ENCODE results near the gene MORC2. TPM values are rescaled to one million over a fixed set of nuclear protein-coding genes. Genes with fewer than 3 reads are reported as not detected.

The MORC2 gene
- 47.3 and 50.1 TPM in 2 replicates for total RNA-seq
- long read RNA-seq, full-length matches to known transcripts: 1 of 11 reads
- long read RNA-seq, partial matches to known transcripts: 5 of 11 reads
- long read RNA-seq, other reads (novel, unspliced or antisense): 5 of 11 reads

DNA sequence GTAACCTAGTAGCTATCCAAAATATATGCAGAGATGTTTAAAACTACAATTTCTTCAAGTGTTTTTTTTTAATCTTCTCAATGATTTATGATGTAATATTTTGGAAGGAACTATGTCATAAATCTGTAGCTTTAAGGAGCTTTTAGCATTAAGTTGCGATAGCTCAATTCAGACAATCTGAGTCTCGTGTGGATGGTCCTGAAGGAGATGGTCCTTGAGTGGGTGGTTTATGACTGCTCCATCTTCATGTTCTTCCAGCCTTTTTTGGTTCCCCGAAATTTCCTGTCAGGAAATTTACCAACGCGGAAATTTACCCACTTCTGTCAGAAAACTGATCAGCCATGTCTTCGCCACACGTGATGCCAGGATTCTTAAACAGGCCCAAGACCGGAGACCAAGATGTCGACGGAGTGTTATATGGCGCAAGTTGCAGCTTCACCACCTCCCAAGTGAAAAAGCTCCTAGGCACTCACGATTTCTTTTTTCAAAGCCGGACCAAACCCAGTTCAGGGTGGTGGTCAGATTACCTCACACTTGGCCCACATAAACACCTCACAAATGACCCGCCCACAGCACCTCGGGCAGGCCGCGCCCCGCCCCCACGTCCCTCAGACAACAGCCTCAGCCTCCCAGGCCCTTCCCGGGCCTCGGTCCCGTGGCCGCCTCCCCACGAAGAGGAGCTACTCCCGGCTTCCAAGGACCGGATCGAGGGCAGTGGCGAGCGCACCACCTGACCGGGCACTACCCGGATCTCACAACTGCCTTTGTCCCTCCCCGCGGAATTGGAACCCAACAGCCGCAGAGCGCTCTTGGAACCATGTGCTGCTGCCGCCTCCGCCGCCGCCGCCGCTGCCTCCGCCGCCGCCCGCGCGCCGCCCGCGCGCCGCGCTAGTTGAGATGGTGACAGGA is at the start of gene MORC2:
TSS of gene MORC2 (minus strand) at position 760 of the 909 bp plus-strand sequence. CDS start 885 bp downstream, outside the sequence.
- peaks cover 13% of the 10 kb centered on the region for H3K4me1 Mint-ChIP-seq (ENCODE audit: low read depth)
- no peak for DNase-seq (ENCODE audit: low spot score, unreplicated experiment)
- no peak for TF ChIP-seq CTCF (IDR thresholded peaks at IDR 0.05; ENCODE audit: unreplicated experiment)
- peaks cover 72% of the 10 kb centered on the region for H3K36me3 Mint-ChIP-seq (ENCODE audit: insufficient read depth)
- H3K9me3 Mint-ChIP-seq (ENCODE audit: low read depth): peaks cover 31% of the 10 kb centered on the region
- H3K27ac Mint-ChIP-seq: peak within 1 kb of the TSS; percentile 99
- peak within 1 kb of the TSS; percentile 89 for H3K4me3 Mint-ChIP-seq (ENCODE audit: low read depth)
- H3K27me3 Mint-ChIP-seq: no peaks in the 10 kb centered on the region

GRCh38 chr22:31005535-31005934 is 37.0 kb upstream of the MORC2 start:
- no peaks in the 10 kb centered on the region for H3K4me1 Mint-ChIP-seq (ENCODE audit: low read depth)
- H3K4me3 Mint-ChIP-seq (ENCODE audit: low read depth): no peak overlapping the region
- peaks cover 3% of the 10 kb centered on the region for H3K9me3 Mint-ChIP-seq (ENCODE audit: low read depth)
- TF ChIP-seq CTCF (IDR thresholded peaks at IDR 0.05; ENCODE audit: unreplicated experiment): no peak
- H3K27me3 Mint-ChIP-seq: no peaks in the 10 kb centered on the region
- no peak overlapping the region for H3K27ac Mint-ChIP-seq
- H3K36me3 Mint-ChIP-seq (ENCODE audit: insufficient read depth): no peaks in the 10 kb centered on the region
- DNase-seq (ENCODE audit: low spot score, unreplicated experiment): no peak

- H3K9me3 Mint-ChIP-seq (ENCODE audit: low read depth): no peaks in the 10 kb centered on the region
- TF ChIP-seq CTCF (IDR thresholded peaks at IDR 0.05; ENCODE audit: unreplicated experiment): no peak
- no peak for DNase-seq (ENCODE audit: low spot score, unreplicated experiment)
- H3K4me3 Mint-ChIP-seq (ENCODE audit: low read depth): no peak overlapping the region
- H3K27me3 Mint-ChIP-seq: no peaks in the 10 kb centered on the region
- no peaks in the 10 kb centered on the region for H3K36me3 Mint-ChIP-seq (ENCODE audit: insufficient read depth)
- peaks cover 3% of the 10 kb centered on the region for H3K4me1 Mint-ChIP-seq (ENCODE audit: low read depth)
- no peak overlapping the region for H3K27ac Mint-ChIP-seq
These were observed 32.7 kb upstream of the MORC2 start for GRCh38 chr22:31001124-31001770.

GRCh38 chr22:30998329-30998728 is 29.8 kb upstream of the MORC2 start:
- no peak for TF ChIP-seq CTCF (IDR thresholded peaks at IDR 0.05; ENCODE audit: unreplicated experiment)
- no peaks in the 10 kb centered on the region for H3K27me3 Mint-ChIP-seq
- peaks cover 3% of the 10 kb centered on the region for H3K4me1 Mint-ChIP-seq (ENCODE audit: low read depth)
- no peak overlapping the region for H3K4me3 Mint-ChIP-seq (ENCODE audit: low read depth)
- peaks cover 2% of the 10 kb centered on the region for H3K9me3 Mint-ChIP-seq (ENCODE audit: low read depth)
- H3K36me3 Mint-ChIP-seq (ENCODE audit: insufficient read depth): no peaks in the 10 kb centered on the region
- DNase-seq (ENCODE audit: low spot score, unreplicated experiment): no peak
- H3K27ac Mint-ChIP-seq: no peak overlapping the region

GRCh38 chr22:30996462-30996861 is 27.9 kb upstream of the MORC2 start:
- Mint-ChIP-seq H3K9me3 (ENCODE audit: low read depth) (peaks cover 5% of the 10 kb centered on the region), H3K36me3 (ENCODE audit: insufficient read depth) (peaks cover 2% of the 10 kb centered on the region), H3K4me1 (ENCODE audit: low read depth) (peaks cover 3% of the 10 kb centered on the region), H3K4me3 (ENCODE audit: low read depth) (no peak overlapping the region), H3K27me3 (no peaks in the 10 kb centered on the region), H3K27ac (no peak overlapping the region)
- DNase-seq (ENCODE audit: low spot score, unreplicated experiment): no peak
- TF ChIP-seq CTCF (IDR thresholded peaks at IDR 0.05; ENCODE audit: unreplicated experiment): no peak
